HUDEP-2 (cell line): Measurements from ENCODE around the gene DPH7.
"Not testable (repeated sequence)": the region's sequence is repeated elsewhere in the genome, so short reads cannot be mapped to it uniquely, and the experiment has no call there.

Experiments used
- DNase-seq, 76 experiments: peaks; one replicate each; lab custom pipeline; 2025; ENCODE audit not compliant: unreplicated experiment in 76 of 76; lab: John Stamatoyannopoulos, UW

The DPH7 gene

GRCh38 chr9:137606734-137607138, 28.0 kb upstream of the DPH7 start:
- no peak for DNase-seq

- peak in 1 of 76 experiments; percentile 34 for DNase-seq
Observed at GRCh38 chr9:137606005-137606621, 27.4 kb upstream of the DPH7 start.

GRCh38 chr9:137605121-137606004, 26.6 kb upstream of the DPH7 start, which contains the start of gene ARRDC1:
Gene ARRDC1, plus strand, starts transcription at chr9:137605686. Its CDS starts 32 bp downstream, at chr9:137605718.
- DNase-seq: peak in 74 of 76 experiments; percentile 45 to 99 (median 90)

- no peak for DNase-seq
Observed at GRCh38 chr9:137604345-137605086, 25.8 kb upstream of the DPH7 start.

- DNase-seq: no peak
Observed at GRCh38 chr9:137603879-137604278, 25.2 kb upstream of the DPH7 start.

GRCh38 chr9:137602661-137603060, 23.9 kb upstream of the DPH7 start:
- peak in 3 of 76 experiments; percentile 9 to 13 (median 11) for DNase-seq

- no peak for DNase-seq
Observed at GRCh38 chr9:137598943-137599342, 20.2 kb upstream of the DPH7 start.

GRCh38 chr9:137596577-137596976, 17.9 kb upstream of the DPH7 start:
- DNase-seq: not testable (repeated sequence)

- no peak for DNase-seq
Observed at GRCh38 chr9:137593176-137593575, 14.5 kb upstream of the DPH7 start.

- no peak for DNase-seq
Observed at GRCh38 chr9:137592767-137593166, 14.0 kb upstream of the DPH7 start.

GRCh38 chr9:137590469-137591383, 12.0 kb upstream of the DPH7 start, which contains the start of gene ZMYND19:
Gene ZMYND19, minus strand, starts transcription at chr9:137590512. Its CDS starts 249 bp downstream, at chr9:137590263.
- peak in 71 of 76 experiments; percentile 22 to 93 (median 79) for DNase-seq

- DNase-seq: no peak
Observed at GRCh38 chr9:137590123-137590468, 11.4 kb upstream of the DPH7 start.

GRCh38 chr9:137589441-137590122, 10.9 kb upstream of the DPH7 start:
- DNase-seq: peak in 1 of 76 experiments; percentile 9

- no peak for DNase-seq
Observed at GRCh38 chr9:137588891-137589290, 10.2 kb upstream of the DPH7 start.

GRCh38 chr9:137588311-137588710, 9.6 kb upstream of the DPH7 start:
- DNase-seq: no peak

GRCh38 chr9:137586854-137587253, 8.1 kb upstream of the DPH7 start:
- no peak for DNase-seq

- DNase-seq: no peak
Observed at GRCh38 chr9:137583957-137584356, 5.2 kb upstream of the DPH7 start.

GRCh38 chr9:137583347-137583746, 4.6 kb upstream of the DPH7 start:
- DNase-seq: no peak

- DNase-seq: peak in 7 of 76 experiments; percentile 12 to 32 (median 21)
Observed at GRCh38 chr9:137582286-137582860, 3.6 kb upstream of the DPH7 start.
